ENCODE data around the gene SCAMP2.
"Not testable (repeated sequence)": the region's sequence is repeated elsewhere in the genome, so short reads cannot be mapped to it uniquely, and the experiment has no call there.

Gene SCAMP2, protein sequence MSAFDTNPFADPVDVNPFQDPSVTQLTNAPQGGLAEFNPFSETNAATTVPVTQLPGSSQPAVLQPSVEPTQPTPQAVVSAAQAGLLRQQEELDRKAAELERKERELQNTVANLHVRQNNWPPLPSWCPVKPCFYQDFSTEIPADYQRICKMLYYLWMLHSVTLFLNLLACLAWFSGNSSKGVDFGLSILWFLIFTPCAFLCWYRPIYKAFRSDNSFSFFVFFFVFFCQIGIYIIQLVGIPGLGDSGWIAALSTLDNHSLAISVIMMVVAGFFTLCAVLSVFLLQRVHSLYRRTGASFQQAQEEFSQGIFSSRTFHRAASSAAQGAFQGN
- 58.9 to 137 reads per million in 2 donors for total RNA-seq

DNA sequence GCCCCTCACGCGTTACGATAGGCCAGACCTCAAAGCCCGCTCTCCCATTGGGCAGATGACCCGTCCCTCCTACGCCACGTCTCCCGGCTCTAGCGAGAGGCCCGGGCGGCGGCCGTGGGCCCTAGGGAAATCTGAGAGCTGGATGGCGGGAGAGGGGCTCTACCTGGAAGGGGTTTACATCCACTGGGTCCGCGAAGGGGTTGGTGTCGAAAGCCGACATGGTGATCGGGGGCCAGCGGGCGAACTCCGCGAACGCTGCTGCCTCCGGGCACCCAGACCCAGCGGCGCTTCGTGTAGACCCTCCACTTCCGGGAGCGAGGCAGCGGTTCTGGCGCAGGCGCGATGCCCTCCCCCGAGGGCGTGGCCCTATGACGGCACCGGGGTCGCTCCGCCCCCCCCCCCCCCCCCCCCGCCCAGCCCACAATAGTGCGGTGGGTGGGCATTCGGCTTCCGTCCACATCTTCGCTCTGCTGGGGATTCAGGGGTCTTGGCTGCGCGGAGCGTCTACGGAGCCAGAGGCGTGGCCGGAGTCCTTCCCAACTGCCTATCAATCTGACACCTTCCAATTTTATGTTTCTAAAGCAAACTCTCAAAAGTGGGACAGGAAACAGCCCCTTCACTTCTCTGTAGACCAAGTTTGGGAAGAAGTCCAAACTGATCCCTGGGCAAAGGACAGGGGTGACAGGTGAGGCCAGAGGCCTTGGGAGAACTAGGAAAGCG lies at the start of gene SCAMP2:
SCAMP2 (minus strand) TSS at position 330 of the 720 bp plus-strand sequence; CDS start at position 220, 110 bp downstream.
- peak; percentile 84 for DNase-seq

DNA sequence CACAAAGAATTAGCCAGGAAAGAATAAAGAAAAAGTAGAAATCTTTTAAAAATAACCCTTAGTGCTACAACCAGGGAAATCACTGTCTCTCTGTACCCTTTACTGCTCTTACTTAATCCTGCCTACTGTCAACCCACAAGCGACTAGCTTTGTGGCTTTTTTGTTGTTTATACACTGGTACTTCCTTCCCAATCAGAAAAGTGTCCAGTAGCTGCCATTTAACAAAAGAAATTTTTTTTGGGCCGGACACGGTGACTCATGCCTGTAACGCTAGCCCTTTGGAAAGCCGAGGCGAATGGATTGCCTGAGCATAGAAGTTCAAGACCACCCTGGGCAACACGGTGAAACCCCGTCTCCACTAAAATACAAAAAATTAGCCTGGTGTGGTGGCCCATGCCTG lies 47.3 kb upstream of the SCAMP2 start:
- no peak for DNase-seq

DNA sequence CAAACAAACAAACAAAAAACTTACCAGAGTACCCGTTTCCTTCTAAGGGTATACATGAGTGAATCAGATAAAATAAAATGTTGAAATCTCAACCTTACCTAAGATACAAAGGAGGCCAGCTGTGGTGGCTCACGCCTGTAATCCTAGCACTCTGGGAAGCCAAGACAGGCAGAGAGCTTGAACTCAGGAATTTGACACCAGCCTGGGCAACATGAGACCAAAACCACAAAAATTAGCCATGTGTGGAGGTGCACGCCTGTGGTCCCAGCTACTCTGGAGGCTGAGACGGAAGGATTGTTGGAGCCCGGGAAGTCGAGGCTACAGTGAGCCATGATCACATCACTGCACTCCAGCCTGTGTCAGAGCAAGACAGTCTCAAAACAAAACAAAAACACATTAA lies 44.5 kb upstream of the SCAMP2 start:
- DNase-seq, result no peak

DNA sequence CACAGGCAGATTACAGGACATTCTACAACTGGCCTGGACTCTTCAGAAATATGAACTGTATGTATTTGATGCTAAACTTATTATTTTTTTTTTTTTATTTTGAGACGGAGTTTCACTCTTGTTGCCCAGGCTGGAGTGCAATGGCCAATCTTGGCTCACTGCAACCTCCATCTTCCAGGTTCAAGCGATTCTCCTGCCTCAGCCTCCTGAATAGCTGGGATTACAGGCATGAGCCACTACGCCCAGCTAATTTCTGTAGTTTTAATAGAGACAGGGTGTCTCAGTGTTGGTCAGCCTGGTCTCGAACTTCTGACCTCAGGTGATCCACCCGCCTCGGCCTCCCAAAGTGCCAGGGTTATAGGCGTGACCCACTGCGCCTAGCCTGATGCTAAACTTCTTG lies 40.6 kb upstream of the SCAMP2 start:
- DNase-seq, result not testable (repeated sequence)

DNA sequence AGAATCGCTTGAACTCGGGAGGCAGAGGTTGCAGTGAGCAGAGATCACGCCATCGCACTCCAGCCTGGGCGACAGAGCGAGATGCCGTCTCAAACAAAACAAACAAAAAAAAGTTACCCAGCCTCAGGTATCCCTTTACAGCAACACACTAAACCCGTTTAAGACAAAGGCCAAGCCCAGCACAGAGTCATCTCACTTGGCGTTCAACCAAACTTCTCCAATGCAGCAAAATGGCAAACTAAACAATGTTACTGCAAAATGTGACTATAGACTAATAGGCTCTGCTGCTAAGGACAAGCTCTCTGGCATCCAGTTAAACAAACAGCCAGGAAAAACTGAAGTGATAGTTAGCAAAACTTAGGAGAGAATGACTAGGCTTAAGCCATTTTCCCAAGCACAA lies 39.9 kb upstream of the SCAMP2 start:
- no peak for DNase-seq

DNA sequence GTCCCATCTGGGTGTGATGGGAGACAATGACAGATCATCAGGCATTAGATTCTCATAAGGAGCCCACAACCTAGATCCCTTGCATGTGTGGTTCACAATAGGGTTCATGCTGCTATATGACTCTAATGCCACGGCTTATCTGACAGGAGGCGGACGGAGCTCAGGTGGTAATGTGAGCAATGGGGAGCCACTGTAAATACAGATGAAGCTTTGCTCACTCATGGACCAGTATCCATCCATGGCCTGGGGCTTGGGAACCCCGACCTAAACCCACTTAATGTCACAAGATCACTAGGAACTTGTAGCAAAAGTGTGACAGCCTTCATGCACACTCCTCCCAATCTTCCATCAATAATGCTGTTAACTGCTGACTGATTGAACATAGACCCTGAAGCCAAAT lies 35.5 kb upstream of the SCAMP2 start:
- no peak for DNase-seq

DNA sequence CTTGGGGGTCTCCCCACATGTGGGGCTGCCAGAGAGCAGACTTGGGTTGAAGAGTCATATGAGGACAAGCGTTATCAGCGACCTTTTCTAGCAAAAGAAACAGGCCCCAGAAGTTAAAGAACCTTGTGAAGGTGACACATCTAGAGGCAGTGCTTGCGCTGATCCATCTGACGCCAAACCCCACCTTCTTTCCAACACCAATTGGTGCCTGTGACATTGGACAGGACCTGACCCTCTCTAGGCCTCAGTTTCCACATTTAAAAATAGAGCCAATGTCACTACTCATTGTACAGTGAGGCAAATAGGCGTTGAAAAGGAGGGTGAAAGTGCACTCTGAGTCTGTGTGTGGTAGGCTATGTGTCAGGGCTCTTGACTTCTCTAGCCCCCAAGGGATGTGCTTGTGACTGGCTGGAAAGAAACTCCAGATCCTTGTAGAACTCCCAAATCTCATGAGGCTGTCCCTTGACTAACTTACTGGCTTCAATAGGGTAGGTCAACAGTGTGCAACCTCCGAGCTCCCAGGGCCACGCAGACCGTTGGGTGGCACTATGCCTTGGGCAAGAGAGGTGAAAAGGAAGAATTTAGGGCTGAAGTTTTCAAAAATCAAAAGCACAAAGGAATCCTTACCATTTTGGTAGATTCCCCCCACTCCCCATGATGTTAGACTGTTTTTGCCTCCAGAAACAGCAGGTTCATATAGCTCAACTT lies 34.2 kb upstream of the SCAMP2 start:
- DNase-seq, result no peak

DNA sequence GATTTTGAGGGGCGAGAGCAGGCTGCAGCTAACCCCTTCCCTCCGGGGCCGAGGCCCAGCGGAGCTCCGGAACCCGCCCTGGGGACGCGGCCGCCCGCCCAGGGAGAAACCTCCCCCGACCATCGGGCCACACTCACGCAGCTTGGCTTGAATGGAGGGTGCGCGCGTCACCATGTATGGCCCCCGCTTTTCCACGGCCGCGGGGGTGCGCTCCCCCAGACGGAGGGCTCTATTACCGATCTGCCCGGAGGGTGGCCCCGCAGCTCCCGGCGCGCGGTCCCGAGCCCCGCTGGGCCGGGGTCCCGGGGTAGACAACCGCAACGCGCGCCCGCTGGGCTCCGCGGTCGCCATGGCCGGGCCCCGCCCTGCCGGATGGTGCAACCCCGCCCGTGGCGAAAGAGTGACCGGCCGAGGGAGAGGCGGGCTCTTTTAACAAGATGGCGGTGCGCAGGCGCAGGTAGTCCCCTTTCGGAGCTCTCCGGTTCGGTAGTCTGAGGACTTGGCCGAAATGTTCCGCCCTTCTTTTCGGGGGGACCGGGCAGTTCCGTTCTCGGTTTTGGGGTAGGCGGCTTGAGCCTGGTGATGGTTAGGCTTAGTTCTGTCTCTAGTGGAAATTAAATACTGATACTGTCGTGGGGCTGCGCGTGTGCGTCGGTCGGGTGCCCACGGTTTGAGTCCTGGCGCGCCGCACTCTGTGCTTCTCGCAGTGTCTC lies 33.4 kb upstream of the SCAMP2 start, which contains the start of gene FAM219B:
FAM219B (minus strand) TSS at position 402 of the 713 bp plus-strand sequence; CDS start at position 351, 51 bp downstream.
- peak; percentile 54 for DNase-seq

DNA sequence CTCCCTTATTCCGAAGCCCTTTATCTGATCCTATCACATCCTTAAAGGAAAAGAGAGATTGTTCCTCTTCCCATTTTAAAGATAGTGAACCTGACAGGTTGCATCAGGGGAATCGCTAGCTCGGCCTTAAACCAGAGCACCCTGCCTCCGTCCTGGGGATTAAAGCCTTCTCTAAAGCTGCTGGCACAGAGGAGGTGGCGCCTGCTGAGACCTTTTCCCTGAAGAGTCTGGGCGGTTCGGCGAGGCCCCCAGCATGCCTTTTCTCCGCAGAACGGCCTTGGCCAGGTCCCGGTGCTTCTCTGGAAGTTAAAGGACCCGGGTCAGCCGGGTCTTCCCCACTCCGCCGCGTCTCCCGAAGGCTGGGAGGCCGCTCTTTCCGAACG lies 32.9 kb upstream of the SCAMP2 start:
- no peak for DNase-seq

DNA sequence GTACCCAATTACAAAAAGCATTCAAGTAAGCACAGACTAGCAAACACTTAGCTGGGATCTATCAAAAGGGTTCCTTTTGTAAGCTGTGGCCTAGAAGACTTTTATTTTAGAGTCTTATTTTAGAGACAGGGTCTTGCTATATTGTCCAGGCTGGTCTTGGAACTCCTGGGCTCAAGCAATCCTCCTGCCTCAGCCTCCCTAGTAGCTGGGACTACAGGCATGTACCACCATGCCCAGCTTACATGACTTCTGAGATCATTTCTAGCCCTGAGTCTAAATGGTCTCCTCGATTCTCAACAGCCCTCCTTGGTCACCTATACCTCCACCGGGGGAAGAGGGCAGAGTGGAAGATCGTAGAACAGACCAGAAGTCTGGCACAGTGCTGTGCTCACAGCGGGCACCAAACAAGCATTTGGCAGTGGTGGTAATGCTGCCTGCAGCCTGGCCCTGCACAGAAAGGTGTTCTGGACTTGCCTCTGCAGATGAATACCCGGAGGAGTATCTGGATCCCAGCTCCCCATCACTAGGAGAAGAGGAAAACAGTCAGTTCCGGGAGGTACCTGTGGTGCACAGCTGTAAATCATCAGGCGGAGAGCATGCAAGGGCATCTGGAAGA lies 31.1 kb upstream of the SCAMP2 start:
- DNase-seq, result no peak

DNA sequence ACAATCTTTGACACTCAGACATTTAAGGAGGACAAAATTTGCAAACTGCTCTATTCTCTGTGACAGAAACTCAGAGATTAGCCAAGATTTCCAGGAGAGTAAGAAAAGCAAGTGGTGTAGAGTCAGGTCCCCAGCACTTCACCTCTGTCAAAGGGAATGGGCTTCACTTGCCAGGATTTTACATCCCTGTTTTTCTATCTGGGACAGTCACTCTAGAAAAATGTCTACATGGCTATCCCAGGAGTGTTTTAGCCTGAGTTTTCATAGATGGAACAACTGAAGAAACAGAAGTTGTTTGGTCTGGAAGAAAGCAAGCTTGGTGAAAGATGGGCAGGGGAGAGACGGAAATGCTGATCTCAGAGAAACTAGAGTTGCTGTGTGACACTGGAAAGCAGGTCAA lies 30.5 kb upstream of the SCAMP2 start:
- DNase-seq, result no peak

DNA sequence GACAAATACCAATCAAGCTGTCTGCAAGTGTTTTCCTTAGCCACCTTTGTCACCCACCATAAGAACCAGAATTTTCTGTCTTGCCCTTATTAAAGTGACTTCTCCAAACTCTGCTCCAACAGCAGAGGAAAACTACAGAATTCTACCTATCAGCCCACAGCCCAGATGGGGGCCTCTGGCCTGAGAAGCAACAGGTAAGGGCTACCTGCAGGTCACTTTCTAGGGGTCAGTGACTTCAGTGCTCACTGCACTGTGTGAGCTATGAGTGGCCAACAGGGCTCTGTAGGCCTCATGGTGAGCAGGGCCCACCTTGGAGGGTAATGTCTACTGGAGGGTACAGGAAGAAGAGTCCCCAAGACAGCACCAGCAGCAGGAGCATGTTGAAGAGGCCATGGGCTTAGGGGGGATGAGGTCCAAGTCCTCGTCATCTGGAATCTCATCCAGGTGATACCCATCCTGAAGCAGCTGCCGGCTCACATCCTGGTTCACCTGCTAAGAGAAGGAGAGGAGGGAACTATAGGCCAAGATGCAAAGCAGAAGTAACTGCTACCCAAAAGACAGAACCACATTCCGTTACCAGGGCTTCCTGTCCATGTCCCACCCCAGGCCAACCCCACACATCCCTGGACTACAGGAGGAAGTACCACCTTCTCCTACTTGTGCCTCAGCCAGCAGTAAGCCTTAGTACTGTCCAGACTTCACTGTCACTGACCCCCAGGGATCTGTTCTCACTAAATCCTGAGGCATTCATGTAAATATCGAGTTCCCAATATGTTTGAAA lies 29.3 kb upstream of the SCAMP2 start:
- DNase-seq, result no peak

DNA sequence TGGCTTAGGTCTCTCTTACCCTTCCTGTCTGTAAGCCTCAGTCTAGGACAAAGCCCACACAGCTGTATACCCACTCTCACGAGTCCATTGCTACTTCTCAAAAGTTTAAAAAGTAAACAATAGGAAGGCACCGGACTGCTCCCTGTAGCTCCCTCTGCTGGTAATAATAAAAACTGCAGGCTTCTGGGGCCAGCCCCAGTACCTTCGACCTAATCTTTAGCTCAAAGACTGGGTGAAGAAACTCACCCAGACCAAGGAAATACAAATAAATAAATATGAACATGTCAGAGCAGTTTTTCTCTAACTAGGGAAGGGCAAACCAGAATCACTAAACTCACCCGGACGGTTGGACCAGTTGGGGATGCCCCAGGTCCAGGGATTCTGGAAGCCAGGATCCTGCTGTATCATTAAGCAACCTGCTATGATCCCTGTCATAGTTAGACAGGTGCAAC lies 28.5 kb upstream of the SCAMP2 start:
- DNase-seq, result peak; percentile 45

DNA sequence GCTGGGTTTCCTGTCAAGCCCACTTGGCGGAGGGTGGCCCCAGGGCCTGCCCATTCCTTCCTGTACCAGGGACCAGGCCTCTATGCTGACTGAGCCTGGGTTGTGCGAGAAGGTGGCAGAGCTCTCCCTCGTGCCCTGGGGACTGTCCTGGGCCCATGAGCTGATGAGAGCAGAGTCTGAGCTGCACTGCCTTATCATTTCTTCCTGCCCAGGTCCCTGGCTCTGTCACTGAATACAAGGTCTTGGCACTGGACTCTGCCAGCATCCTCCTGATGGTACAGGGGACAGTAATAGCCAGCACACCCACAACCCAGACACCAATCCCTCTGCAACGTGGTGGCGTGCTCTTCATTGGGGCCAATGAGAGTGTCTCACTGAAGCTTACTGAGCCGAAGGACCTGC lies 24.1 kb upstream of the SCAMP2 start:
- no peak for DNase-seq

DNA sequence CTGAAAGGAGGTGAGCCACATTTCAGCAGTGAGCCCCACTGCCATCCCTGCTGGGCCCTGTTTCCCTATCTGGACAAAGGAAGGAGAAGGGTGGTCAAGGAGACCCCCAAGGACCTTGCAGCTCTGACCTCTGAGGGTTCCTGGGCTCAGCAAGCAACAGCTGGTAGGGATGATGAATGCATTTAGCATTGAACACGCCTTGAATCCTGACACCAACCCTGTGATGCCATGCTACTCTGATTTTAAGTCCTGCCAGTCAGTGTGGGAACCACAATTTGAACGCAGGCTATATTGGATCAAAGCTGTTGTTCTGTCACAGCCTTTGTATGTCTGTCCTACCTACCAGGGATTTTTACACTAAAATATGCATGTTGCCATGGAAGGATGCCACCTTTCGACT lies 23.2 kb upstream of the SCAMP2 start:
- no peak for DNase-seq

DNA sequence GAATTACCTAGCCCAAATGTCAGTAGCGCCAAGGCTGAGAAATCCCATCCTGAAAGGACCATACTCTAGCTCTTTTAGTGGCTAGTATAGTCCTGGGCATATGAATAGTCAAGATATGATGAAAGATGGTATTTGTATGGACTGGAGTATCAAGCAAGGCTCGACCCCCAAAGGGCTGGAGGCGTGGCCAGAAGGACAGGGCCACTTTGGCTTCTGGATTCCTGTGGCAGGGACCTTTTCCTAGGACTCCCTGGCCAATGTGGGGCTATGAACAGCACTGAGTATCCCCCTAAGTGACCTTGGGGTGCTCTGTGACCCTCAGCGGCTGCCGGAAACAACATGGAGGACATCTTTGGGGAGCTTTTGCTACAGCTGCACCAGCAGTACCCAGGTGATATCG lies 22.7 kb upstream of the SCAMP2 start:
- no peak for DNase-seq

DNA sequence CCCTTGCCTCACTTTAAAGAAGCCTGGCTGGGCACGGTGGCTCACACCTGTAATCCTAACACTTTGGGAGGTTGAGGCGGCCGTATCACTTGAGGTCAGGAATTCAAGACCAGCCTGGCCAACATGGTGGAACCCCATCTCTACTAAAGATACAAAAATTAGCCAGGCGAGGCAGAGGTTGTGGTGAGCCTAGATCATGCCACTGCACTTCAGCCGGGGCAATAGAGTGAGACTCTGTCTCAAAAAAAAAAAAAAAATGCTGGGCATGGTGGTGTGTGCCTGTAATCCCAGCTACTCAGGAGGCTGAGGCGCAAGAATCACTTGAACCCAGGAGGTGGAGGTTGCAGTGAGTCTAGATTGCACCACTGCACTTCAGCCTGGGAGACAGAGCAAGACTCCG lies 21.2 kb upstream of the SCAMP2 start:
- not testable (repeated sequence) for DNase-seq

DNA sequence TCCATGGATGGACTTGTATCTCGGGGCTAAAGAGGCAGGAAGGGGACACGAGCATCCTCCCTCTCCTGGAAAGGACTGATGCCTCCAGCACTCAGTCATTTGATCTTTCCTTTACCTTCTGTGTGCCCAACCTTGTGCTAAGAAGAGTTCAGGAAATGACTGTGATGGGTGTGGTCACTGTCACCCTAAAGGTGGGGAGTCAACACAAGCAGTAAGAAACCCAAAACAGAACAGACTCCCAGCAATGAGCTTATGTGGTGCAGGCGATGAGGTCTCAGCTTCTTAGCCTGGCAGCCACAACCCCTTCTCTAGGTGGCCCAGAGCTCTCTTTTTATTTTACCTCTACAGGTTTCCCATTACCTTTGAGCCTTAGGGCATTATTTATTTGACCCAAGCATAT lies 20.5 kb upstream of the SCAMP2 start:
- no peak for DNase-seq

DNA sequence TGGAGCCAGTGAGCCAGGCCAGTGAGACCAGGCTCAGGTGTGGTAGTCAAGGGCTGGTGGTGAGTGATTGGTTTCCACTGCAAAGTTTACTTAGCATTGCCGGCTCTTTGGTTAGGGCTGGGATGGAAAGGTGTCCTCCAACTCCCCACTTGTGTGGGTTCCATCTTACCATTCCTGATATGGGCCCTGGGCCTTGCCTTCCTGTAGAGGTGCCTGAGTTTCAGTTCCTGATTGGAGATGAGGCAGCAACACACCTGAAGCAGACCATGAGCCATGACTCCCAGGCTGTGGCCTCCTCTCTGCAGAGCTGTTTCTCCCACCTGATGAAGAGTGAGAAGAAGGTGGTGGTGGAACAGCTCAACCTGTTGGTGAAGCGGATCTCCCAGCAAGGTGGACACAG lies 19.8 kb upstream of the SCAMP2 start:
- DNase-seq, result no peak

DNA sequence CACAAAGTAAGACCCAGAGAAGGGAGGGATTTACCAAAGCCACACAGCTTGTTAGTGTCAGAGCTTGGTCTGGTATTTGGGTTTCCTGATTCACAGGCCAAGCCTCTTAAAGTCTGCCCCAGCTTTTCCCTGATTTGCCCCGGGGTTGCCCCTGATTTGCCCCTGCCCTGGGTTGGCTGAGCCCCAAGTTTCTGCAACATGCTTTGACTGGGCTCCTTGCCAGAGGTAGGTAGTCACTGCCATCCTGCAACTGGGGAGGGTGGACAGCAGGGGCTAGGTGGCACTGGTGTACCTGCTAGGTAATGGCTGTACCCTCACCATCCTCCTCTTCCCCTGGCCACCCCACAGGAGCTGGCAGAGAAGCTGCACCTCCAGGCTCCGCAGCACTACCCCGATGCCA lies 19.1 kb upstream of the SCAMP2 start:
- DNase-seq, result no peak

DNA sequence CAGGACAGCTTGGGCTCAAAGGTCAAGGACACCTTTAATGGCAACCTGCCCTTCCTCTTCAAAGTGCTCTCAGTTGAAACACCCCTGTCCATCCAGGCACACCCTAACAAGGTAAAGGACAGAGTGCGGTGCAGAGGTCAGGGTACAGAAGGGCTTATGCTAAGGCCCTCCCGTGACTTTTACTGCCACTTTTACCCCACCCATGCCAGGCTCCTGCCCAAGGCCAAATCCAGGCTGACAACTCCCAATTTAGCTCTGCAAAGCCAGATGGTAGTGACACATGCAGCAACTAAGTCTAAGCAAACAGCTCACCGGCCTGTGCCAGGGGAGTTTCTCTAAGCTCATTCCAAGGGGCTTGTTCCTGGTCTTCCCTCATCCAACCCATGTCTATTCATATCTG lies 18.3 kb upstream of the SCAMP2 start:
- DNase-seq, result no peak

DNA sequence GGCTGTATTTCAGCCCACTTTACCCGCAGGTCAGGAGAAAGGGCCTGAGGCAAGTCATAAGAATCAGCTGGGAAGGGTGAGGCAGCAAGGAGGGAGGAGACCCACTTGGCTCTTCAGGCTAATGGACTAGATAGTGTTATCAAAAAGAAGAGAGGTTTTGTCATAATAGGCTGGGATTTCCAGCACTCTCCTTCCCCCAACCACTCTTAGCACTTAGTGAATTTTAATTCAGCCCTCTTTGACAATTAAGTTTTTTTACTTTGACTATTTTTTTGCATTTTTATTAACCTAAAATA lies 17.4 kb upstream of the SCAMP2 start:
- DNase-seq, result no peak

All from T-helper 9 cell (primary cell).